Activated naive CD4-positive, alpha-beta T cell treated with anti-CD3 and anti-CD28 coated beads, Interleukin-2, amount 50 U/mL, for 24 hours (primary cell): Measurements from ENCODE around the gene CATSPER4.
A peak's percentile ranks its signal among the peaks of the same experiment; 100 is the strongest.

Experiments
- H3K27ac Mint-ChIP-seq: one replicate; pipeline ENCODE4 v1.8.0; 2021; ENCODE audit warnings: mild to moderate bottlenecking, mixed read lengths
- H3K27me3 Mint-ChIP-seq: one replicate; pipeline ENCODE4 v1.8.0; 2021; ENCODE audit warnings: mixed read lengths
- H3K36me3 Mint-ChIP-seq: one replicate; pipeline ENCODE4 v1.8.0; 2021; ENCODE audit warnings: mixed read lengths
- H3K4me1 Mint-ChIP-seq: one replicate; pipeline ENCODE4 v1.8.0; 2021; ENCODE audit warnings: mixed read lengths
- H3K4me3 Mint-ChIP-seq: one replicate; pipeline ENCODE4 v1.8.0; 2021; ENCODE audit warnings: mild to moderate bottlenecking, mixed read lengths
- H3K9me3 Mint-ChIP-seq: one replicate; pipeline ENCODE4 v1.8.0; 2021; ENCODE audit warnings: mixed read lengths

Gene CATSPER4

GRCh38 chr1:26161415-26162219 is 28.8 kb upstream of the CATSPER4 start:
- peaks cover 7% of the 10 kb centered on the region for H3K4me1 Mint-ChIP-seq
- H3K27me3 Mint-ChIP-seq, result peaks cover 12% of the 10 kb centered on the region
- H3K4me3 Mint-ChIP-seq, result peak overlapping the region; percentile 68
- H3K9me3 Mint-ChIP-seq, result no peaks in the 10 kb centered on the region
- H3K36me3 Mint-ChIP-seq, result no peaks in the 10 kb centered on the region
- H3K27ac Mint-ChIP-seq, result no peak overlapping the region

GRCh38 chr1:26162220-26162709 is 28.1 kb upstream of the CATSPER4 start:
- peaks cover 12% of the 10 kb centered on the region for H3K27me3 Mint-ChIP-seq
- H3K36me3 Mint-ChIP-seq, result no peaks in the 10 kb centered on the region
- peaks cover 5% of the 10 kb centered on the region for H3K4me1 Mint-ChIP-seq
- H3K4me3 Mint-ChIP-seq, result peak overlapping the region; percentile 68
- H3K9me3 Mint-ChIP-seq, result no peaks in the 10 kb centered on the region
- no peak overlapping the region for H3K27ac Mint-ChIP-seq

- peaks cover 9% of the 10 kb centered on the region for H3K27me3 Mint-ChIP-seq
- H3K4me3 Mint-ChIP-seq, result peak overlapping the region; percentile 33
- H3K9me3 Mint-ChIP-seq, result no peaks in the 10 kb centered on the region
- H3K4me1 Mint-ChIP-seq, result peaks cover 5% of the 10 kb centered on the region
- no peak overlapping the region for H3K27ac Mint-ChIP-seq
- no peaks in the 10 kb centered on the region for H3K36me3 Mint-ChIP-seq
Observed at GRCh38 chr1:26163684-26164035, 26.7 kb upstream of the CATSPER4 start.

GRCh38 chr1:26164036-26164860 is 26.2 kb upstream of the CATSPER4 start:
- Mint-ChIP-seq H3K4me3 (peak overlapping the region; percentile 52), H3K36me3 (no peaks in the 10 kb centered on the region), H3K27ac (no peak overlapping the region), H3K9me3 (no peaks in the 10 kb centered on the region), H3K4me1 (peaks cover 5% of the 10 kb centered on the region), H3K27me3 (peaks cover 9% of the 10 kb centered on the region)

- H3K27ac Mint-ChIP-seq, result no peak overlapping the region
- H3K4me3 Mint-ChIP-seq, result peak overlapping the region; percentile 52
- H3K36me3 Mint-ChIP-seq, result peaks cover under 1% of the 10 kb centered on the region
- peaks cover 6% of the 10 kb centered on the region for H3K27me3 Mint-ChIP-seq
- peaks cover 5% of the 10 kb centered on the region for H3K4me1 Mint-ChIP-seq
- H3K9me3 Mint-ChIP-seq, result no peaks in the 10 kb centered on the region
Observed at GRCh38 chr1:26164861-26165842, 25.2 kb upstream of the CATSPER4 start.

GRCh38 chr1:26166719-26167281 is 23.6 kb upstream of the CATSPER4 start:
- Mint-ChIP-seq H3K4me3 (no peak overlapping the region), H3K27ac (no peak overlapping the region), H3K27me3 (peaks cover 6% of the 10 kb centered on the region), H3K4me1 (peaks cover 8% of the 10 kb centered on the region), H3K36me3 (peaks cover 5% of the 10 kb centered on the region), H3K9me3 (no peaks in the 10 kb centered on the region)

- Mint-ChIP-seq H3K9me3 (no peaks in the 10 kb centered on the region), H3K27ac (peak within 1 kb of the TSS; percentile 91), H3K4me1 (peaks cover 3% of the 10 kb centered on the region), H3K27me3 (no peaks in the 10 kb centered on the region), H3K4me3 (peak within 1 kb of the TSS; percentile 96), H3K36me3 (peaks cover 5% of the 10 kb centered on the region)
Observed at GRCh38 chr1:26168410-26169197, 21.8 kb upstream of the CATSPER4 start, which contains the start of gene C1orf232. Gene C1orf232 (minus strand): TSS chr1:26168963. CDS start chr1:26168499, 464 bp downstream.

GRCh38 chr1:26169198-26169554 is 21.2 kb upstream of the CATSPER4 start:
- Mint-ChIP-seq H3K27ac (peak overlapping the region; percentile 80), H3K4me1 (peaks cover 3% of the 10 kb centered on the region), H3K36me3 (peaks cover 5% of the 10 kb centered on the region), H3K4me3 (peak overlapping the region; percentile 96), H3K9me3 (no peaks in the 10 kb centered on the region), H3K27me3 (no peaks in the 10 kb centered on the region)

- Mint-ChIP-seq H3K9me3 (no peaks in the 10 kb centered on the region), H3K4me1 (peaks cover 3% of the 10 kb centered on the region), H3K4me3 (peak within 1 kb of the TSS; percentile 96), H3K36me3 (peaks cover 5% of the 10 kb centered on the region), H3K27me3 (no peaks in the 10 kb centered on the region), H3K27ac (peak within 1 kb of the TSS; percentile 91)
Observed at GRCh38 chr1:26169669-26170471, 20.5 kb upstream of the CATSPER4 start, which contains the start of gene ZNF593. Gene ZNF593 (plus strand): TSS chr1:26169908. CDS start chr1:26169984, 76 bp downstream.

GRCh38 chr1:26170472-26170821 is 20.0 kb upstream of the CATSPER4 start:
- H3K9me3 Mint-ChIP-seq, result no peaks in the 10 kb centered on the region
- H3K4me1 Mint-ChIP-seq, result peaks cover 3% of the 10 kb centered on the region
- peak overlapping the region; percentile 96 for H3K4me3 Mint-ChIP-seq
- peaks cover 5% of the 10 kb centered on the region for H3K36me3 Mint-ChIP-seq
- H3K27ac Mint-ChIP-seq, result peak overlapping the region; percentile 77
- H3K27me3 Mint-ChIP-seq, result no peaks in the 10 kb centered on the region

GRCh38 chr1:26171084-26172072 is 19.0 kb upstream of the CATSPER4 start, which contains the start of gene ZNF593OS:
Gene ZNF593OS (minus strand): TSS chr1:26171832. CDS start chr1:26171661, 171 bp downstream.
- Mint-ChIP-seq H3K4me1 (peaks cover 3% of the 10 kb centered on the region), H3K36me3 (peaks cover 5% of the 10 kb centered on the region), H3K27me3 (no peaks in the 10 kb centered on the region), H3K4me3 (peak within 1 kb of the TSS; percentile 96), H3K27ac (no peak within 1 kb of the TSS), H3K9me3 (no peaks in the 10 kb centered on the region)

- no peaks in the 10 kb centered on the region for H3K9me3 Mint-ChIP-seq
- no peak overlapping the region for H3K4me3 Mint-ChIP-seq
- no peak overlapping the region for H3K27ac Mint-ChIP-seq
- peaks cover 2% of the 10 kb centered on the region for H3K4me1 Mint-ChIP-seq
- H3K36me3 Mint-ChIP-seq, result peaks cover 3% of the 10 kb centered on the region
- no peaks in the 10 kb centered on the region for H3K27me3 Mint-ChIP-seq
Observed at GRCh38 chr1:26175346-26175745, 15.1 kb upstream of the CATSPER4 start.
